HepG2 (cell line): ENCODE data around the gene ANO9. TPM values are rescaled to one million over a fixed set of nuclear protein-coding genes. Genes with fewer than 3 reads are reported as not detected.
A peak's percentile ranks its signal among the peaks of the same experiment; 100 is the strongest.

Source experiments
- HNRNPLL ChIP-seq: fragments of 200-400 bp; formaldehyde crosslinking; IDR thresholded peaks from 2 replicates; pipeline ENCODE4 v1.6.1; 2017; ENCODE audit warnings: mild to moderate bottlenecking, low read depth, low read length; ENCODE audit not compliant: poor library complexity, severe bottlenecking
- ISL2 ChIP-seq: sonication (generic); formaldehyde crosslinking; IDR thresholded peaks from 2 replicates; pipeline ENCODE4 v1.5.0; 2020; ENCODE audit warnings: missing genetic modification reagents
- KMT2B ChIP-seq: IDR thresholded peaks from 2 replicates; pipeline ENCODE4 v1.6.1; 2016; ENCODE audit warnings: missing genetic modification reagents, missing compliant biosample characterization
- NCOR1 ChIP-seq: fragments of 200-600 bp; sonication (generic); IDR thresholded peaks from 2 replicates; pipeline ENCODE4 v1.7.0; 2017; ENCODE audit warnings: antibody characterized with exemption, low read length, borderline replicate concordance
- PHF8 ChIP-seq: sonication (generic); formaldehyde crosslinking; IDR thresholded peaks from 2 replicates; pipeline ENCODE4 v1.5.0; 2020; ENCODE audit warnings: missing genetic modification reagents
- RARG ChIP-seq: sonication (generic); formaldehyde crosslinking; IDR thresholded peaks from 2 replicates; pipeline ENCODE4 v1.4.0; 2020; ENCODE audit warnings: low read depth, mild to moderate bottlenecking, missing genetic modification reagents
- TEAD2 ChIP-seq: sonication (generic); formaldehyde crosslinking; IDR thresholded peaks from 2 replicates; pipeline ENCODE4 v1.9.0; 2021; ENCODE audit warnings: missing genetic modification reagents
- TP53 ChIP-seq: sonication (generic); formaldehyde crosslinking; conservative IDR thresholded peaks from 2 replicates; pipeline ENCODE4 v1.4.0; 2020; ENCODE audit warnings: missing genetic modification reagents
- ZBTB7A ChIP-seq: sonication (generic); formaldehyde crosslinking; IDR thresholded peaks from 2 replicates; pipeline ENCODE4 v1.8.0; 2022; ENCODE audit warnings: mild to moderate bottlenecking, missing genetic modification reagents
- ZFP82 ChIP-seq: sonication (generic); formaldehyde crosslinking; IDR thresholded peaks from 2 replicates; pipeline ENCODE4 v1.5.1; 2020; ENCODE audit warnings: mild to moderate bottlenecking, missing genetic modification reagents, borderline replicate concordance
- ZNF792 ChIP-seq: IDR thresholded peaks from 2 replicates; pipeline ENCODE4 v1.6.1; 2016
- polyA plus RNA-seq, 8 experiments: library from polyadenylated mRNA; depleted of rRNA in 3 of 8; stranded (reverse) in 7 of 8; unstranded in 1 of 8; fragments of >200 nt; fragmentation: Illumina TruSeq in 4 of 8; extraction: Trizol in 4 of 8; gene quantifications; 2 replicates each; pipeline versions ENCODE4 v1.2.1 to v1.2.3, GENCODE V29; 2011 to 2016; ENCODE audit warnings: low read depth in 4 of 8, missing spikeins in 1 of 8, mixed read lengths in 1 of 8; ENCODE audit not compliant: insufficient read depth in 1 of 8
- total RNA-seq, 5 experiments: library from RNA; depleted of rRNA; stranded (reverse); fragments of >200 nt; fragmentation: Illumina TruSeq; extraction: Trizol; gene quantifications; 2 replicates each; pipeline ENCODE4 v1.2.3, GENCODE V29; 2016; ENCODE audit warnings: low read depth in 1 of 5
- TF ChIP-seq, protein P1 (sequence below): sonication (generic); formaldehyde crosslinking; IDR thresholded peaks from 2 replicates; pipeline ENCODE4 v1.4.0; 2020; ENCODE audit warnings: missing genetic modification reagents
- TF ChIP-seq, protein P2 (sequence below): sonication (generic); formaldehyde crosslinking; IDR thresholded peaks from 2 replicates; pipeline ENCODE4 v1.5.1; 2020; ENCODE audit warnings: missing genetic modification reagents, mild to moderate bottlenecking, borderline replicate concordance
- TF ChIP-seq, protein P3 (sequence below), 2 experiments: fragments of 450-650 bp in 1 of 2; sonication (generic) in 1 of 2; formaldehyde crosslinking; IDR thresholded peaks; 2 replicates each; pipeline versions ENCODE4 v1.5.0 to v1.8.0; 2020 to 2022; ENCODE audit warnings: mild to moderate bottlenecking in 1 of 2, missing genetic modification reagents in 1 of 2
- TF ChIP-seq, protein P4 (sequence below): sonication (generic); formaldehyde crosslinking; IDR thresholded peaks from 2 replicates; pipeline ENCODE4 v1.5.0; 2020; ENCODE audit warnings: missing genetic modification reagents, mild to moderate bottlenecking, borderline replicate concordance
- TF ChIP-seq, protein P5 (sequence below): sonication (generic); formaldehyde crosslinking; IDR thresholded peaks from 2 replicates; pipeline ENCODE4 v1.4.0; 2020; ENCODE audit warnings: missing genetic modification reagents, low read depth, mild to moderate bottlenecking, borderline replicate concordance
- TF ChIP-seq, protein P6 (sequence below): sonication (generic); formaldehyde crosslinking; IDR thresholded peaks from 2 replicates; pipeline ENCODE4 v1.5.0; 2020; ENCODE audit warnings: mild to moderate bottlenecking, missing genetic modification reagents, borderline replicate concordance

Gene ANO9
- total and polyA plus RNA-seq, 2 of the 13 experiments (the other 11 are each of a cell fraction or from before 2014, with no cell fraction given): 8.9 to 14.3 TPM

DNA sequence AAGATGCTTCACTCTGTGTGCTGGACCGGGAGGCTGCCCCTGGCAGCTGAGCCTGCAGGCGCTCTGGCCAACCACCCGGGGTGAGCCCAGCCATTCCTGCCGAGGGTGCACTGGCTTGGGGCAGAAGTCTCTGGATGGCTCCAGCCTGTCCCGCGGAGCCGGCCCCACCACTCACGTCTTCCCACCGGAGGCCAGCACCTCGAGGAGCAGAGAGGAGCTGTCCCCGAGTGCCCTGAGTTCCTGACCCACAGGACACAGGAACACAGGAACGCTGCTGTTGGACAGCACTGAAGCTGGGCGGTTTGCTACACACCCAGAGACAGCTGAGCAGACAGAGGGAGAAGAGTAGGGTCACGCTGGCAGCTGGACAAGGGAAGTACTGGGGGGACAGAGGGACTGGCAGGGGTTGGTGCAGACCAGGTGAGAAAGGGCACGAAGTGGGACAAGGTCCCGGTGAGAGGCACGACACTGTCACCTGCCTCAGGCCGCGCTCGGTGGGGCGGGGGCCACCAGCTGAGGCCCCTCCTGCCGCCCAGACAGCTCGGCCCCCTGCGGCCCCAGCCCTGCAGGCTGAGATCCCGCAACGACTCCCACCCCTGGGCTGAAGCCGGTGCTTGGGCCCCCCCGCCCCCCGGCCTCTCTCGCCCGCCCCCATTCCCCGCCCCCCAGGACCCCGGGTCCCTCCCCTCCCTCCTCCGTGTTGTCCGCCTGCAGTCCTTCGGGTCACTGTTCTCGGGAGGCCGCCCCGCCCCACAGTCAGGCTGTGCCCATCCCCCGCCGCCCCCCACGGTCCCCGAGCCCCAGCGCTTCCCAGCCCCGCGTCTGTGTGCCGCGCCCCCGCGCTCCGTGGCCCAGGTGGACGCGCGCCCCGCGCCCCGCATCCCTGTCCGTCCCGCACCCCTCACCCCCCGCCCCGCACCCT is 73.1 kb downstream of the ANO9 start (continued):
- no peak for TF ChIP-seq ZBTB7A
- TF ChIP-seq, protein P1, sequence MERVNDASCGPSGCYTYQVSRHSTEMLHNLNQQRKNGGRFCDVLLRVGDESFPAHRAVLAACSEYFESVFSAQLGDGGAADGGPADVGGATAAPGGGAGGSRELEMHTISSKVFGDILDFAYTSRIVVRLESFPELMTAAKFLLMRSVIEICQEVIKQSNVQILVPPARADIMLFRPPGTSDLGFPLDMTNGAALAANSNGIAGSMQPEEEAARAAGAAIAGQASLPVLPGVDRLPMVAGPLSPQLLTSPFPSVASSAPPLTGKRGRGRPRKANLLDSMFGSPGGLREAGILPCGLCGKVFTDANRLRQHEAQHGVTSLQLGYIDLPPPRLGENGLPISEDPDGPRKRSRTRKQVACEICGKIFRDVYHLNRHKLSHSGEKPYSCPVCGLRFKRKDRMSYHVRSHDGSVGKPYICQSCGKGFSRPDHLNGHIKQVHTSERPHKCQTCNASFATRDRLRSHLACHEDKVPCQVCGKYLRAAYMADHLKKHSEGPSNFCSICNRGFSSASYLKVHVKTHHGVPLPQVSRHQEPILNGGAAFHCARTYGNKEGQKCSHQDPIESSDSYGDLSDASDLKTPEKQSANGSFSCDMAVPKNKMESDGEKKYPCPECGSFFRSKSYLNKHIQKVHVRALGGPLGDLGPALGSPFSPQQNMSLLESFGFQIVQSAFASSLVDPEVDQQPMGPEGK (CRISPR knock-in tag): peak; percentile 85
- TF ChIP-seq ISL2: no peak
- TF ChIP-seq ZFP82 (CRISPR knock-in tag): no peak
- TF ChIP-seq, protein P2, sequence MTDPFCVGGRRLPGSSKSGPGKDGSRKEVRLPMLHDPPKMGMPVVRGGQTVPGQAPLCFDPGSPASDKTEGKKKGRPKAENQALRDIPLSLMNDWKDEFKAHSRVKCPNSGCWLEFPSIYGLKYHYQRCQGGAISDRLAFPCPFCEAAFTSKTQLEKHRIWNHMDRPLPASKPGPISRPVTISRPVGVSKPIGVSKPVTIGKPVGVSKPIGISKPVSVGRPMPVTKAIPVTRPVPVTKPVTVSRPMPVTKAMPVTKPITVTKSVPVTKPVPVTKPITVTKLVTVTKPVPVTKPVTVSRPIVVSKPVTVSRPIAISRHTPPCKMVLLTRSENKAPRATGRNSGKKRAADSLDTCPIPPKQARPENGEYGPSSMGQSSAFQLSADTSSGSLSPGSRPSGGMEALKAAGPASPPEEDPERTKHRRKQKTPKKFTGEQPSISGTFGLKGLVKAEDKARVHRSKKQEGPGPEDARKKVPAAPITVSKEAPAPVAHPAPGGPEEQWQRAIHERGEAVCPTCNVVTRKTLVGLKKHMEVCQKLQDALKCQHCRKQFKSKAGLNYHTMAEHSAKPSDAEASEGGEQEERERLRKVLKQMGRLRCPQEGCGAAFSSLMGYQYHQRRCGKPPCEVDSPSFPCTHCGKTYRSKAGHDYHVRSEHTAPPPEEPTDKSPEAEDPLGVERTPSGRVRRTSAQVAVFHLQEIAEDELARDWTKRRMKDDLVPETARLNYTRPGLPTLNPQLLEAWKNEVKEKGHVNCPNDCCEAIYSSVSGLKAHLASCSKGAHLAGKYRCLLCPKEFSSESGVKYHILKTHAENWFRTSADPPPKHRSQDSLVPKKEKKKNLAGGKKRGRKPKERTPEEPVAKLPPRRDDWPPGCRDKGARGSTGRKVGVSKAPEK: no peak
- no peak for TF ChIP-seq TEAD2
- TF ChIP-seq KMT2B (CRISPR knock-in tag): no peak
- TF ChIP-seq, protein P3, sequence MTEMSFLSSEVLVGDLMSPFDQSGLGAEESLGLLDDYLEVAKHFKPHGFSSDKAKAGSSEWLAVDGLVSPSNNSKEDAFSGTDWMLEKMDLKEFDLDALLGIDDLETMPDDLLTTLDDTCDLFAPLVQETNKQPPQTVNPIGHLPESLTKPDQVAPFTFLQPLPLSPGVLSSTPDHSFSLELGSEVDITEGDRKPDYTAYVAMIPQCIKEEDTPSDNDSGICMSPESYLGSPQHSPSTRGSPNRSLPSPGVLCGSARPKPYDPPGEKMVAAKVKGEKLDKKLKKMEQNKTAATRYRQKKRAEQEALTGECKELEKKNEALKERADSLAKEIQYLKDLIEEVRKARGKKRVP (CRISPR knock-in tag; IDR thresholded peaks at IDR 0.05): no peak
- TF ChIP-seq, protein P4, sequence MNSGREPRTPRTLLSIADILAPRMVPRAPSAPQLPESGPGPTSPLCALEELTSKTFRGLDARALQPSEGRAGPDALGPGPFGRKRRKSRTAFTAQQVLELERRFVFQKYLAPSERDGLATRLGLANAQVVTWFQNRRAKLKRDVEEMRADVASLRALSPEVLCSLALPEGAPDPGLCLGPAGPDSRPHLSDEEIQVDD (CRISPR knock-in tag): no peak
- TF ChIP-seq, protein P5, sequence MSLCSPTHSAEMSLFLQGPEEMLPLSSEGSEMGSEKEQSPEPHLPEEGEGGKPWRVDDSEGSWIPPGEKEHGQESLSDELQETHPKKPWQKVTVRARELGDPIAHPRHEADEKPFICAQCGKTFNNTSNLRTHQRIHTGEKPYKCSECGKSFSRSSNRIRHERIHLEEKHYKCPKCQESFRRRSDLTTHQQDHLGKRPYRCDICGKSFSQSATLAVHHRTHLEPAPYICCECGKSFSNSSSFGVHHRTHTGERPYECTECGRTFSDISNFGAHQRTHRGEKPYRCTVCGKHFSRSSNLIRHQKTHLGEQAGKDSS: no peak
- no peak for TF ChIP-seq ZNF792 (CRISPR knock-in tag)
- no peak for TF ChIP-seq NCOR1
- TF ChIP-seq RARG (CRISPR knock-in tag): no peak
- no peak for TF ChIP-seq TP53
- TF ChIP-seq, protein P6, sequence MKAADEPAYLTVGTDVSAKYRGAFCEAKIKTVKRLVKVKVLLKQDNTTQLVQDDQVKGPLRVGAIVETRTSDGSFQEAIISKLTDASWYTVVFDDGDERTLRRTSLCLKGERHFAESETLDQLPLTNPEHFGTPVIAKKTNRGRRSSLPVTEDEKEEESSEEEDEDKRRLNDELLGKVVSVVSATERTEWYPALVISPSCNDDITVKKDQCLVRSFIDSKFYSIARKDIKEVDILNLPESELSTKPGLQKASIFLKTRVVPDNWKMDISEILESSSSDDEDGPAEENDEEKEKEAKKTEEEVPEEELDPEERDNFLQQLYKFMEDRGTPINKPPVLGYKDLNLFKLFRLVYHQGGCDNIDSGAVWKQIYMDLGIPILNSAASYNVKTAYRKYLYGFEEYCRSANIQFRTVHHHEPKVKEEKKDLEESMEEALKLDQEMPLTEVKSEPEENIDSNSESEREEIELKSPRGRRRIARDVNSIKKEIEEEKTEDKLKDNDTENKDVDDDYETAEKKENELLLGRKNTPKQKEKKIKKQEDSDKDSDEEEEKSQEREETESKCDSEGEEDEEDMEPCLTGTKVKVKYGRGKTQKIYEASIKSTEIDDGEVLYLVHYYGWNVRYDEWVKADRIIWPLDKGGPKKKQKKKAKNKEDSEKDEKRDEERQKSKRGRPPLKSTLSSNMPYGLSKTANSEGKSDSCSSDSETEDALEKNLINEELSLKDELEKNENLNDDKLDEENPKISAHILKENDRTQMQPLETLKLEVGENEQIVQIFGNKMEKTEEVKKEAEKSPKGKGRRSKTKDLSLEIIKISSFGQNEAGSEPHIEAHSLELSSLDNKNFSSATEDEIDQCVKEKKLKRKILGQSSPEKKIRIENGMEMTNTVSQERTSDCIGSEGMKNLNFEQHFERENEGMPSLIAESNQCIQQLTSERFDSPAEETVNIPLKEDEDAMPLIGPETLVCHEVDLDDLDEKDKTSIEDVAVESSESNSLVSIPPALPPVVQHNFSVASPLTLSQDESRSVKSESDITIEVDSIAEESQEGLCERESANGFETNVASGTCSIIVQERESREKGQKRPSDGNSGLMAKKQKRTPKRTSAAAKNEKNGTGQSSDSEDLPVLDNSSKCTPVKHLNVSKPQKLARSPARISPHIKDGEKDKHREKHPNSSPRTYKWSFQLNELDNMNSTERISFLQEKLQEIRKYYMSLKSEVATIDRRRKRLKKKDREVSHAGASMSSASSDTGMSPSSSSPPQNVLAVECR (CRISPR knock-in tag): no peak
- TF ChIP-seq PHF8: no peak
- peak; percentile 39 for TF ChIP-seq HNRNPLL
